K562 (cell line): ENCODE data around the gene KCNG4. TPM values are rescaled to one million over a fixed set of nuclear protein-coding genes. Genes with fewer than 3 reads are reported as not detected.
A peak's percentile ranks its signal among the peaks of the same experiment; 100 is the strongest.

Experiments
- ARID4B ChIP-seq: sonication (generic); formaldehyde crosslinking; IDR thresholded peaks from 2 replicates; pipeline ENCODE4 v1.8.0; 2022; ENCODE audit warnings: mild to moderate bottlenecking, missing genetic modification reagents
- DNMT1 ChIP-seq: fragments of 450-650 bp; IDR thresholded peaks from 2 replicates; pipeline ENCODE4 v1.6.1; 2016; ENCODE audit warnings: antibody characterized with exemption, mild to moderate bottlenecking
- ETV5 ChIP-seq: sonication (generic); formaldehyde crosslinking; IDR thresholded peaks from 2 replicates; pipeline ENCODE4 v1.4.0; 2020; ENCODE audit warnings: low read depth, mild to moderate bottlenecking, missing genetic modification reagents
- HDAC2 ChIP-seq: fragments of 450-650 bp; IDR thresholded peaks from 2 replicates; pipeline ENCODE4 v1.6.1; 2016; ENCODE audit warnings: mild to moderate bottlenecking
- HDGF ChIP-seq: fragments of 450-650 bp; IDR thresholded peaks from 2 replicates; pipeline ENCODE4 v1.6.1; 2016
- HMGXB4 ChIP-seq: sonication (generic); formaldehyde crosslinking; IDR thresholded peaks from 2 replicates; pipeline ENCODE4 v1.8.1; 2023; ENCODE audit warnings: mild to moderate bottlenecking, missing genetic modification reagents
- MAZ ChIP-seq, 2 experiments: fragments of 450-650 bp in 1 of 2; sonication (generic) in 1 of 2; formaldehyde crosslinking; IDR thresholded peaks in 1 of 2; conservative IDR thresholded peaks in 1 of 2; 2 replicates each; pipeline versions ENCODE4 v1.4.0 to v1.5.0; 2020; ENCODE audit warnings: mild to moderate bottlenecking in 1 of 2, missing genetic modification reagents in 1 of 2
- MCM3 ChIP-seq: fragments of 450-650 bp; IDR thresholded peaks from 2 replicates; pipeline ENCODE4 v1.6.1; 2016
- NR2C2 ChIP-seq, 2 experiments: fragments of 200-800 bp in 1 of 2; sonication (Bioruptor generic) in 1 of 2; sonication (generic) in 1 of 2; formaldehyde crosslinking in 1 of 2; IDR thresholded peaks; 2 replicates each; pipeline versions ENCODE4 v1.6.1 to v1.8.0; 2016 to 2022; ENCODE audit warnings: mild to moderate bottlenecking in 1 of 2, missing compliant biosample characterization in 1 of 2, missing genetic modification characterization in 1 of 2, missing genetic modification reagents in 1 of 2
- NR4A1 ChIP-seq, 2 experiments: fragments of 250-450 bp in 1 of 2; fragments of 450-650 bp in 1 of 2; sonication (Bioruptor Pico) in 1 of 2; IDR thresholded peaks; 2 replicates each; pipeline versions ENCODE4 v1.4.0 to v1.6.1; 2016 to 2020; ENCODE audit warnings: mild to moderate bottlenecking in 2 of 2, missing compliant biosample characterization in 1 of 2, missing genetic modification characterization in 1 of 2, moderate library complexity in 1 of 2
- PTTG1 ChIP-seq: fragments of 450-650 bp; IDR thresholded peaks from 2 replicates; pipeline ENCODE4 v1.6.1; 2016; ENCODE audit warnings: low read depth, mild to moderate bottlenecking, missing genetic modification characterization, missing compliant biosample characterization
- SIN3B ChIP-seq: fragments of 450-650 bp; IDR thresholded peaks from 2 replicates; pipeline ENCODE4 v1.6.1; 2017; ENCODE audit warnings: low read depth, mild to moderate bottlenecking, moderate library complexity
- TFE3 ChIP-seq: fragments of 450-650 bp; formaldehyde crosslinking; IDR thresholded peaks from 2 replicates; pipeline ENCODE4 v1.4.0; 2020; ENCODE audit warnings: mild to moderate bottlenecking, mixed read lengths
- ZFP30 ChIP-seq: fragments of 250-450 bp; sonication (Bioruptor Pico); IDR thresholded peaks from 2 replicates; pipeline ENCODE4 v1.8.0; 2022; ENCODE audit warnings: moderate library complexity, mild to moderate bottlenecking, inconsistent platforms, borderline replicate concordance
- ZFP36 ChIP-seq: fragments of 150-350 bp; IDR thresholded peaks from 2 replicates; pipeline ENCODE4 v1.6.1; 2018; ENCODE audit warnings: low read length, low read depth; ENCODE audit not compliant: partially characterized antibody
- ZNF23 ChIP-seq: fragments of 250-450 bp; sonication (Bioruptor Pico); IDR thresholded peaks from 2 replicates; pipeline ENCODE4 v1.4.0; 2020; ENCODE audit warnings: mild to moderate bottlenecking
- ZNF444 ChIP-seq: fragments of 250-450 bp; sonication (Bioruptor Pico); IDR thresholded peaks from 2 replicates; pipeline ENCODE4 v1.4.0; 2020; ENCODE audit warnings: mild to moderate bottlenecking, moderate library complexity
- polyA plus RNA-seq, 8 experiments: library from polyadenylated mRNA; depleted of rRNA in 4 of 8; stranded (reverse) in 5 of 8; unstranded in 3 of 8; fragments of >200 nt; fragmentation: Nextera tagmentation in 2 of 8; fragmentation: Illumina TruSeq in 1 of 8; extraction: Ambion mirVana in 2 of 8; extraction: Trizol in 1 of 8; gene quantifications; 2 replicates each; pipeline versions ENCODE4 v1.2.1 to v1.2.3, GENCODE V29; 2011 to 2014; ENCODE audit warnings: inconsistent platforms in 1 of 8, missing spikeins in 1 of 8
- total RNA-seq, 7 experiments: library from RNA; depleted of rRNA in 6 of 7; stranded (reverse); fragments of >200 nt in 6 of 7; fragmentation: Illumina TruSeq in 2 of 7; extraction: Trizol in 2 of 7; gene quantifications; 2 replicates each; pipeline versions ENCODE4 v1.2.1 to v1.2.3, GENCODE V29; 2011 to 2021; ENCODE audit warnings: low replicate concordance in 1 of 7

Gene KCNG4
- total and polyA plus RNA-seq, 9 of the 15 experiments (the other 6 are each of a cell fraction or from before 2014, with no cell fraction given), result not detected

GRCh38 chr16:84266451-84266850 is 26.6 kb upstream of the KCNG4 start (continued):
- TF ChIP-seq HDAC2 (no peak), HDGF (no peak), NR4A1 (CRISPR knock-in tag; IDR thresholded peaks at IDR 0.05) (no peak), NR4A1 (tag; IDR thresholded peaks at IDR 0.05) (no peak), DNMT1 (no peak), ZNF23 (CRISPR knock-in tag) (no peak), MAZ (CRISPR knock-in tag; conservative IDR thresholded peaks at IDR 0.05 in 1 of 2, IDR thresholded peaks at IDR 0.05 in 1 of 2) (0 out of 4 replicates have a peak, but pooled peaks of 1 of the 2 experiments have one; percentile 33), MCM3 (no peak), TFE3 (peak; percentile 90), ZFP30 (CRISPR knock-in tag) (no peak), ZFP36 (no peak), PTTG1 (tag) (no peak), HMGXB4 (no peak), NR2C2 (CRISPR knock-in tag; IDR thresholded peaks at IDR 0.05) (peak; percentile 96), NR2C2 (tag; IDR thresholded peaks at IDR 0.05) (peak; percentile 98), ETV5 (CRISPR knock-in tag) (no peak), ZNF444 (CRISPR knock-in tag) (no peak), SIN3B (no peak), ARID4B (CRISPR knock-in tag) (no peak)
